H1 (cell line): ENCODE data around the gene CCDC148. TPM values are rescaled to one million over a fixed set of nuclear protein-coding genes. Genes with fewer than 3 reads are reported as not detected.

ENCODE experiments used
- CTCF ChIA-PET: fragments of 300-600 bp; sonication (Branson Sonifier 250); formaldehyde crosslinking; loops from one replicate; lab custom pipeline; 2021; ENCODE audit not compliant: partially characterized antibody; lab: Charles Lee
- POLR2A ChIA-PET: fragments of 300-600 bp; sonication (Branson Sonifier 250); formaldehyde crosslinking; loops from one replicate; lab custom pipeline; 2021; ENCODE audit warnings: inconsistent platforms; ENCODE audit not compliant: partially characterized antibody; lab: Charles Lee
- DNase-seq, 2 experiments: peaks; one replicate each; pipeline versions ENCODE4 v3.0.0 to v3.0.0-alpha.2; 2010 to 2022; ENCODE audit warnings: low spot score in 2 of 2, low read depth in 1 of 2, mixed read lengths in 1 of 2
- FAIRE-seq: peaks from 2 replicates; lab custom pipeline; 2011; peaks lifted over from hg19 to GRCh38; lab: Jason Lieb, UNC
- H2AFZ ChIP-seq: 2 replicates; pipeline ENCODE4 v1.8.1; 2012; ENCODE audit warnings: low read length, inconsistent platforms
- H2AK5ac ChIP-seq: 2 replicates; pipeline ENCODE4 v1.6.1; 2013; ENCODE audit warnings: low read depth, low read length
- H2BK120ac ChIP-seq: replicated peaks from 2 replicates; pipeline ENCODE3; 2013; ENCODE audit warnings: low read depth, low read length, inconsistent platforms
- H2BK12ac ChIP-seq: 2 replicates; pipeline ENCODE4 v1.6.1; 2013; ENCODE audit warnings: low read depth, low read length
- H2BK15ac ChIP-seq: 2 replicates; pipeline ENCODE4 v1.6.1; 2013; ENCODE audit warnings: low read length
- H2BK20ac ChIP-seq: 2 replicates; pipeline ENCODE4 v1.6.1; 2013; ENCODE audit warnings: low read length
- H2BK5ac ChIP-seq: 2 replicates; pipeline ENCODE4 v1.6.1; 2013; ENCODE audit warnings: low read depth, low read length
- H3K14ac ChIP-seq: 2 replicates; pipeline ENCODE4 v1.6.1; 2013; ENCODE audit warnings: inconsistent platforms; ENCODE audit not compliant: insufficient read length
- H3K18ac ChIP-seq: 2 replicates; pipeline ENCODE4 v1.6.1; 2013; ENCODE audit warnings: low read length; ENCODE audit errors: extremely low read depth
- H3K23ac ChIP-seq: 2 replicates; pipeline ENCODE4 v1.6.1; 2013; ENCODE audit warnings: inconsistent platforms; ENCODE audit not compliant: insufficient read length
- H3K23me2 ChIP-seq: 2 replicates; pipeline ENCODE4 v1.6.1; 2013; ENCODE audit warnings: low read depth, low read length
- H3K27ac ChIP-seq: 2 replicates; pipeline ENCODE4 v1.6.1; 2011; ENCODE audit warnings: low read depth, low read length, inconsistent platforms
- H3K27me3 ChIP-seq, 4 experiments: replicated peaks in 1 of 4; 1 replicate in 1 of 4; 2 replicates in 3 of 4; pipeline versions ENCODE4 v1.6.1 to v1.8.1; 2011 to 2013; ENCODE audit warnings: low read length in 3 of 4, mild to moderate bottlenecking in 3 of 4, inconsistent platforms in 2 of 4, mixed read lengths in 2 of 4, moderate library complexity in 1 of 4; ENCODE audit not compliant: control insufficient read depth in 3 of 4, insufficient read depth in 3 of 4; ENCODE audit errors: extremely low read depth in 1 of 4
- H3K36me3 ChIP-seq, 4 experiments: 2 replicates each; pipeline versions ENCODE4 v1.6.1 to v1.8.1; 2011 to 2013; ENCODE audit warnings: mild to moderate bottlenecking in 4 of 4, low read length in 3 of 4, moderate library complexity in 2 of 4, control low read depth in 1 of 4, inconsistent platforms in 1 of 4; ENCODE audit not compliant: insufficient read depth in 4 of 4, control insufficient read depth in 2 of 4
- H3K4ac ChIP-seq: replicated peaks from 2 replicates; pipeline ENCODE3; 2013; ENCODE audit warnings: low read length, low read depth, mixed read lengths, inconsistent platforms; ENCODE audit not compliant: insufficient read length
- H3K4me1 ChIP-seq, 4 experiments: replicated peaks in 1 of 4; 1 replicate in 1 of 4; 2 replicates in 3 of 4; pipeline versions ENCODE4 v1.6.1 to v1.8.1; 2011 to 2013; ENCODE audit warnings: low read length in 3 of 4, inconsistent platforms in 2 of 4, mixed read lengths in 1 of 4; ENCODE audit not compliant: insufficient read depth in 4 of 4, control insufficient read depth in 3 of 4
- H3K4me2 ChIP-seq, 2 experiments: 2 replicates each; pipeline versions ENCODE4 v1.6.1 to v1.8.1; 2011 to 2013; ENCODE audit warnings: low read depth in 2 of 2, low read length in 2 of 2, control low read depth in 1 of 2, inconsistent platforms in 1 of 2, mild to moderate bottlenecking in 1 of 2; ENCODE audit not compliant: insufficient read depth in 1 of 2
- H3K4me3 ChIP-seq, 4 experiments: fragments of 200-600, 300-600 bp in 1 of 4; sonication (generic), shearing (Covaris generic), sonication (Bioruptor Twin) in 1 of 4; 2 replicates each; pipeline versions ENCODE4 v1.5.1 to v1.8.1; 2011 to 2016; ENCODE audit warnings: low read length in 4 of 4, low read depth in 3 of 4, control low read depth in 2 of 4, inconsistent platforms in 2 of 4, mild to moderate bottlenecking in 2 of 4, mixed read lengths in 1 of 4, moderate library complexity in 1 of 4; ENCODE audit not compliant: insufficient read depth in 2 of 4; ENCODE audit errors: extremely low read depth in 1 of 4
- H3K56ac ChIP-seq: replicated peaks from 2 replicates; pipeline ENCODE3; 2013; ENCODE audit warnings: low read depth, mild to moderate bottlenecking, mixed read lengths, low read length, inconsistent platforms; ENCODE audit not compliant: insufficient read length
- H3K79me1 ChIP-seq: 2 replicates; pipeline ENCODE4 v1.6.1; 2013; ENCODE audit warnings: low read depth, low read length, control low read depth
- H3K79me2 ChIP-seq, 2 experiments: 2 replicates each; pipeline versions ENCODE4 v1.6.1 to v1.8.1; 2012 to 2013; ENCODE audit warnings: low read length in 2 of 2, mild to moderate bottlenecking in 2 of 2, inconsistent platforms in 1 of 2; ENCODE audit not compliant: insufficient read depth in 2 of 2, control insufficient read depth in 1 of 2
- H3K9ac ChIP-seq, 4 experiments: replicated peaks in 1 of 4; 1 replicate in 1 of 4; 2 replicates in 3 of 4; pipeline versions ENCODE4 v1.6.1 to v1.8.1; 2011 to 2013; ENCODE audit warnings: low read depth in 3 of 4, low read length in 3 of 4, control low read depth in 2 of 4, mild to moderate bottlenecking in 2 of 4, moderate library complexity in 2 of 4, inconsistent platforms in 1 of 4; ENCODE audit errors: extremely low read depth in 1 of 4
- H3K9me3 ChIP-seq, 2 experiments: 2 replicates each; pipeline versions ENCODE4 v1.6.1 to v1.8.1; 2012 to 2013; ENCODE audit warnings: mild to moderate bottlenecking in 2 of 2, moderate library complexity in 2 of 2, control low read depth in 1 of 2, inconsistent platforms in 1 of 2, low read depth in 1 of 2, low read length in 1 of 2, mixed read lengths in 1 of 2; ENCODE audit not compliant: insufficient read depth in 2 of 2
- H4K20me1 ChIP-seq, 2 experiments: replicated peaks in 1 of 2; 2 replicates each; pipeline versions ENCODE3 to v1.8.1; 2011 to 2013; ENCODE audit warnings: inconsistent platforms in 2 of 2, low read length in 2 of 2, mild to moderate bottlenecking in 1 of 2; ENCODE audit not compliant: insufficient read depth in 2 of 2, control insufficient read depth in 1 of 2
- H4K5ac ChIP-seq: 2 replicates; pipeline ENCODE4 v1.6.1; 2013; ENCODE audit warnings: low read length, low read depth, mixed read lengths, inconsistent platforms; ENCODE audit not compliant: insufficient read length
- H4K8ac ChIP-seq: 2 replicates; pipeline ENCODE4 v1.8.0; 2013; ENCODE audit warnings: mild to moderate bottlenecking, moderate library complexity, low read length, inconsistent platforms; ENCODE audit not compliant: insufficient read depth; ENCODE audit errors: extremely low read depth
- H4K91ac ChIP-seq: replicated peaks from 2 replicates; pipeline ENCODE3; 2013; ENCODE audit warnings: low read length, mixed read lengths, inconsistent platforms; ENCODE audit not compliant: insufficient read length
- BCL11A ChIP-seq, 2 experiments: IDR thresholded peaks; one replicate each; pipeline ENCODE4 v1.6.1; 2011; ENCODE audit warnings: low read depth in 2 of 2, low read length in 2 of 2, mild to moderate bottlenecking in 2 of 2
- HDAC2 ChIP-seq, 2 experiments: fragments of 300-600 bp in 1 of 2; sonication (generic) in 1 of 2; IDR thresholded peaks; 2 replicates each; pipeline ENCODE4 v1.6.1; 2011 to 2012; ENCODE audit warnings: low read depth in 2 of 2, low read length in 2 of 2, mild to moderate bottlenecking in 2 of 2, moderate library complexity in 2 of 2, borderline replicate concordance in 1 of 2, inconsistent platforms in 1 of 2
- JUN ChIP-seq: IDR thresholded peaks from 2 replicates; pipeline ENCODE4 v1.6.1; 2011; ENCODE audit warnings: low read depth, mild to moderate bottlenecking, improper control_type of control experiment, low read length
- MAX ChIP-seq: IDR thresholded peaks from 2 replicates; pipeline ENCODE4 v1.6.1; 2012; ENCODE audit warnings: inconsistent platforms
- POU5F1 ChIP-seq: IDR thresholded peaks from 2 replicates; pipeline ENCODE4 v1.6.1; 2011; ENCODE audit warnings: low read depth, mild to moderate bottlenecking, low read length, moderate library complexity
- RNF2 ChIP-seq: fragments of 200-900, 300-1000 bp; sonication (generic); IDR thresholded peaks from 2 replicates; pipeline ENCODE4 v1.7.1; 2016; ENCODE audit warnings: borderline replicate concordance, low read depth, mild to moderate bottlenecking, antibody characterized with exemption, low read length; ENCODE audit not compliant: poor library complexity, severe bottlenecking; ENCODE audit errors: missing control alignments
- SIN3A ChIP-seq, 2 experiments: IDR thresholded peaks in 1 of 2; conservative IDR thresholded peaks in 1 of 2; 2 replicates each; pipeline ENCODE4 v1.6.1; 2011 to 2012; ENCODE audit warnings: low read length in 2 of 2, improper control_type of control experiment in 1 of 2, low read depth in 1 of 2, mild to moderate bottlenecking in 1 of 2
- TAF7 ChIP-seq: optimal IDR thresholded peaks from 2 replicates; pipeline ENCODE3; 2011; ENCODE audit warnings: low read depth, mild to moderate bottlenecking, inconsistent platforms, low read length, moderate library complexity, borderline replicate concordance
- WGBS, 2 experiments: shearing (Covaris generic) in 1 of 2; methylation state at CpG; one replicate each; pipeline versions ENCODE4 v1.1.6 to v1.1.7; 2013 to 2015; ENCODE audit warnings: low lambda C conversion rate in 2 of 2, mixed read lengths in 2 of 2, inconsistent platforms in 1 of 2, low coverage in 1 of 2, missing lambda C conversion rate in 1 of 2; ENCODE audit not compliant: insufficient replicate concordance in 2 of 2, insufficient coverage in 1 of 2, insufficient read length in 1 of 2; ENCODE audit errors: extremely low coverage in 1 of 2, missing lambda C conversion rate in 1 of 2; 5-methylcytosine and 5-hydroxymethylcytosine counted together
- polyA plus RNA-seq, 7 experiments: library from polyadenylated mRNA; depleted of rRNA in 3 of 7; stranded (reverse) in 5 of 7; unstranded in 2 of 7; fragments of >200 nt in 5 of 7; fragments of 200-250 nt in 2 of 7; gene quantifications; 1 replicate in 5 of 7; 2 replicates in 1 of 7; 4 replicates in 1 of 7; pipeline versions ENCODE4 v1.2.1 to v1.2.3, GENCODE V29; 2011 to 2013; ENCODE audit warnings: missing spikeins in 2 of 7, mixed read lengths in 2 of 7
- total RNA-seq: library from RNA; stranded (reverse); fragmentation: NEBNext Ultra II Directional; extraction: Animal tissue kit (Norgen Biotek cat#: 25700); gene quantifications from 2 replicates; pipeline ENCODE4 v1.2.1, GENCODE V29; 2021

The CCDC148 gene
- total and polyA plus RNA-seq, 2 of the 8 experiments (the other 6 are each of a cell fraction or from before 2014, with no cell fraction given), result 0.45 to 1.3 TPM

- WGBS, 2 experiments, result 93% methylated on average over 8 of the region's 8 CpGs; no CpG with 5 or more reads in 1 of the 2 experiments
- TF ChIP-seq HDAC2 (IDR thresholded peaks at IDR 0.05; ENCODE audit: borderline replicate concordance in 1 of 2, low read depth in 2 of 2, low read length in 2 of 2) (no peak), SIN3A (conservative IDR thresholded peaks at IDR 0.05 in 1 of 2, IDR thresholded peaks at IDR 0.05 in 1 of 2; ENCODE audit: low read depth in 1 of 2, low read length in 2 of 2) (no peak), JUN (no peak), RNF2 (no peak), TAF7 (no peak), MAX (no peak), BCL11A (IDR thresholded peaks at IDR 0.05; ENCODE audit: low read depth in 2 of 2, low read length in 2 of 2) (no peak), POU5F1 (no peak)
- Histone ChIP-seq H4K5ac (no peak overlapping the region), H2AFZ (no peak overlapping the region), H4K91ac (no peak overlapping the region), H3K4me3 (no peak overlapping the region), H2BK15ac (no peak overlapping the region), H3K79me2 (peaks cover 0 to 96% of the 10 kb centered on the region in 2 experiments; a peak in 3 of 4 replicates), H3K9me3 (no peaks in the 10 kb centered on the region), H3K9ac (no peak overlapping the region), H3K4me1 (peaks cover 0 to 18% (median 16%) of the 10 kb centered on the region in 4 experiments; a peak in 4 of 7 replicates), H3K27ac (no peak overlapping the region), H3K4ac (no peak overlapping the region), H2BK20ac (no peak overlapping the region), H4K20me1 (peaks cover 0 to 11% of the 10 kb centered on the region in 2 experiments), H3K18ac (no peak overlapping the region), H2BK5ac (no peak overlapping the region), H3K79me1 (no peaks in the 10 kb centered on the region), H3K23ac (no peak overlapping the region), H3K14ac (no peak overlapping the region), H3K4me2 (no peak overlapping the region), H2AK5ac (no peak overlapping the region), H3K23me2 (no peaks in the 10 kb centered on the region; the same call in 1 of the 2 replicates), H2BK120ac (no peak overlapping the region), H3K27me3 (no peaks in the 10 kb centered on the region), H4K8ac (no peak overlapping the region), H3K36me3 (no peaks in the 10 kb centered on the region), H2BK12ac (no peak overlapping the region), H3K56ac (no peak overlapping the region)
- FAIRE-seq (no peak), DNase-seq (no peak)
- ChIA-PET POLR2A (no interaction called here), CTCF (interaction anchor here (1.5 kb wide), 1 partner anchor 11 kb away, joined by 4 read pairs; no protein-coding TSS in a partner anchor)
Measured at GRCh38 chr2:158484892-158485556, 28.5 kb upstream of the CCDC148 start.
